GM12878 (cell line): Measurements from ENCODE around the gene CHKA. TPM values are rescaled to one million over a fixed set of nuclear protein-coding genes. Genes with fewer than 3 reads are reported as not detected.

Experiments used
- ATAC-seq: fragments of 200-7000 bp; cut with Tn5 transposase; 3 replicates; pipeline ENCODE4 v1.9.1; 2020; ENCODE audit warnings: mild to moderate bottlenecking, moderate library complexity
- BruUV-seq: library from RNA; stranded (reverse); fragments of 400-500 nt; replicated peaks from 2 replicates; lab custom pipeline; 2021; lab: Mats Ljungman, UMichigan
- CTCF ChIA-PET: fragments of 300-600 bp; sonication (Branson Sonifier 250); formaldehyde crosslinking; extraction: SDS; loops from one replicate; lab custom pipeline; 2021; ENCODE audit warnings: inconsistent platforms; lab: Yijun Ruan, JAX
- POLR2A ChIA-PET: fragments of 350-600 bp; formaldehyde crosslinking; extraction: SDS; loops from one replicate; lab custom pipeline; 2021; ENCODE audit warnings: inconsistent platforms; lab: Charles Lee
- RAD21 ChIA-PET: fragments of 300-600 bp; sonication (Branson Sonifier 250); formaldehyde crosslinking; loops from one replicate; lab custom pipeline; 2023; ENCODE audit warnings: antibody characterized with exemption; ENCODE audit not compliant: unreplicated experiment; lab: Charles Lee
- SMC1A ChIA-PET: fragments of 300-600 bp; sonication (Branson Sonifier 250); formaldehyde crosslinking; loops from one replicate; lab custom pipeline; 2023; ENCODE audit not compliant: unreplicated experiment, uncharacterized antibody; lab: Charles Lee
- DNase-seq: peaks from one replicate; pipeline ENCODE4 v3.0.0-alpha.2; 2011; ENCODE audit warnings: low read depth, low spot score
- FAIRE-seq: peaks from 3 replicates; lab custom pipeline; 2011; peaks lifted over from hg19 to GRCh38; lab: Jason Lieb, UNC
- H2AFZ ChIP-seq: 2 replicates; pipeline ENCODE4 v1.6.0; 2011; ENCODE audit warnings: low read depth, low read length, control low read depth; ENCODE audit not compliant: control insufficient read depth
- H3K27ac ChIP-seq: 2 replicates; pipeline ENCODE4 v1.5.1; 2011; ENCODE audit warnings: control low read depth; ENCODE audit not compliant: control insufficient read depth, insufficient read depth
- H3K27me3 ChIP-seq, 2 experiments: replicated peaks in 1 of 2; 2 replicates each; pipeline versions ENCODE4 v1.6.0 to v1.6.1; 2011; ENCODE audit warnings: low read length in 1 of 2; ENCODE audit not compliant: control insufficient read depth in 2 of 2, insufficient read depth in 2 of 2
- H3K36me3 ChIP-seq, 2 experiments: 2 replicates each; pipeline ENCODE4 v1.5.1; 2011; ENCODE audit warnings: low read length in 1 of 2; ENCODE audit not compliant: control insufficient read depth in 2 of 2, insufficient read depth in 2 of 2
- H3K4me1 ChIP-seq: 2 replicates; pipeline ENCODE4 v1.6.1; 2011; ENCODE audit warnings: mild to moderate bottlenecking, low read length, moderate library complexity, mixed read lengths; ENCODE audit not compliant: control insufficient read depth, insufficient read depth
- H3K4me2 ChIP-seq: 2 replicates; pipeline ENCODE4 v1.6.0; 2011; ENCODE audit warnings: control low read depth; ENCODE audit not compliant: control insufficient read depth, insufficient read depth
- H3K4me3 ChIP-seq: fragments of 200-600 bp; sonication (generic); 2 replicates; pipeline ENCODE4 v1.5.1; 2016
- H3K79me2 ChIP-seq: 2 replicates; pipeline ENCODE4 v1.6.0; 2011; ENCODE audit warnings: low read length; ENCODE audit not compliant: control insufficient read depth, insufficient read depth
- H3K9ac ChIP-seq: 2 replicates; pipeline ENCODE4 v1.8.0; 2011; ENCODE audit warnings: low read length, control low read depth, mixed read lengths; ENCODE audit not compliant: control insufficient read depth, insufficient read depth
- H3K9me3 ChIP-seq: replicated peaks from 3 replicates; pipeline ENCODE4 v1.5.1; 2011; ENCODE audit warnings: mild to moderate bottlenecking, low read length; ENCODE audit not compliant: control insufficient read depth, insufficient read depth
- H4K20me1 ChIP-seq: 2 replicates; pipeline ENCODE4 v1.6.0; 2011; ENCODE audit not compliant: control insufficient read depth, insufficient read depth
- BACH1 ChIP-seq: fragments of 450-650 bp; IDR thresholded peaks from 2 replicates; pipeline ENCODE4 v1.6.1; 2017; ENCODE audit warnings: mild to moderate bottlenecking, borderline replicate concordance
- BCL11A ChIP-seq: IDR thresholded peaks from 2 replicates; pipeline ENCODE4 v1.6.1; 2011; ENCODE audit warnings: low read depth, low read length
- BMI1 ChIP-seq: fragments of 450-650 bp; IDR thresholded peaks from 2 replicates; pipeline ENCODE4 v1.6.1; 2016; ENCODE audit warnings: mild to moderate bottlenecking, moderate library complexity, borderline replicate concordance
- CBFB ChIP-seq: IDR thresholded peaks from 2 replicates; pipeline ENCODE4 v1.6.1; 2016; ENCODE audit warnings: antibody characterized with exemption, low read depth
- CTCF ChIP-seq, 3 experiments: IDR thresholded peaks in 2 of 3; conservative IDR thresholded peaks in 1 of 3; 2 replicates each; pipeline ENCODE4 v1.5.1; 2011; ENCODE audit warnings: low read depth in 3 of 3, low read length in 3 of 3, mild to moderate bottlenecking in 3 of 3, control low read depth in 2 of 3, moderate library complexity in 2 of 3, inconsistent platforms in 1 of 3, mixed read lengths in 1 of 3; ENCODE audit not compliant: control insufficient read depth in 2 of 3, insufficient read depth in 1 of 3; ENCODE audit errors: extremely low read depth in 1 of 3
- GABPA ChIP-seq: IDR thresholded peaks from 2 replicates; pipeline ENCODE4 v1.6.1; 2014; ENCODE audit warnings: antibody characterized with exemption, low read depth, mild to moderate bottlenecking, inconsistent platforms
- LARP7 ChIP-seq: fragments of 450-650 bp; IDR thresholded peaks from 2 replicates; pipeline ENCODE4 v1.6.1; 2017; ENCODE audit warnings: mild to moderate bottlenecking
- PKNOX1 ChIP-seq: fragments of 450-650 bp; IDR thresholded peaks from 2 replicates; pipeline ENCODE4 v1.6.1; 2016; ENCODE audit warnings: mild to moderate bottlenecking
- PML ChIP-seq: IDR thresholded peaks from 2 replicates; pipeline ENCODE4 v1.6.1; 2012; ENCODE audit warnings: low read length, inconsistent platforms
- ZSCAN29 ChIP-seq: fragments of 450-650 bp; IDR thresholded peaks from 2 replicates; pipeline ENCODE4 v1.6.1; 2017; ENCODE audit warnings: mild to moderate bottlenecking, moderate library complexity
- WGBS: methylation state at CpG from one replicate; pipeline ENCODE4 v1.1.6; 2016; ENCODE audit warnings: low lambda C conversion rate; ENCODE audit not compliant: insufficient replicate concordance, insufficient coverage; ENCODE audit errors: missing lambda C conversion rate; 5-methylcytosine and 5-hydroxymethylcytosine counted together
- in situ Hi-C: fragments of 300-500 bp; cut with MboI; formaldehyde crosslinking; loops from 9 replicates; pipeline ENCODE4 v1.14.3; 2018; ENCODE audit warnings: mixed read lengths
- intact Hi-C: fragments of 100-400 bp; cut with micrococcal nuclease; formaldehyde crosslinking; loops from one replicate; pipeline ENCODE4 v1.14.2; 2022; ENCODE audit not compliant: unreplicated experiment
- polyA plus RNA-seq, 11 experiments: library from polyadenylated mRNA; depleted of rRNA in 4 of 11; unstranded in 6 of 11; stranded (reverse) in 5 of 11; fragments of >200 nt; fragmentation: Nextera tagmentation in 4 of 11; fragmentation: Illumina TruSeq in 1 of 11; extraction: Ambion mirVana in 4 of 11; extraction: Trizol in 1 of 11; gene quantifications; 1 replicate in 1 of 11; 2 replicates in 10 of 11; pipeline versions ENCODE4 v1.2.1 to v1.2.3, GENCODE V29; 2011 to 2016; ENCODE audit warnings: inconsistent platforms in 2 of 11, missing spikeins in 2 of 11, low read depth in 1 of 11
- total RNA-seq, 4 experiments: library from RNA; depleted of rRNA in 3 of 4; stranded (reverse); fragments of >200 nt in 3 of 4; fragmentation: Illumina TruSeq in 1 of 4; extraction: Trizol in 1 of 4; gene quantifications; 2 replicates each; pipeline versions ENCODE4 v1.2.1 to v1.2.3, GENCODE V29; 2013 to 2021
- TF ChIP-seq, protein P1 (sequence below): fragments of 450-650 bp; IDR thresholded peaks from 2 replicates; pipeline ENCODE4 v1.6.1; 2017; ENCODE audit warnings: low read depth, mild to moderate bottlenecking, moderate library complexity

CHKA gene
- total and polyA plus RNA-seq, 10 of the 15 experiments (the other 5 are each of a cell fraction or from before 2014, with no cell fraction given): 5.2 to 29.2 (median 21.2) TPM

- no peak for FAIRE-seq
- H3K4me1 ChIP-seq: peaks cover 14% of the 10 kb centered on the region
- ChIA-PET POLR2A (interaction anchor here (0.6 to 1.7 kb wide), 4 partner anchors 8 to 994 kb away, joined by 3 to 9 read pairs (median 4); partner anchors contain the start of gene TCIRG1), CTCF (interaction anchor here (1.0 to 1.8 kb wide), 3 partner anchors 10 to 180 kb away, joined by 3 to 4 read pairs (median 4); partner anchors contain the start of gene ALDH3B1), RAD21 (interaction anchor here (2.3 kb wide), 1 partner anchor 88 kb away, joined by 6 read pairs; no protein-coding TSS in a partner anchor), SMC1A (interaction anchor here (0.6 to 1.5 kb wide), 4 partner anchors 8 to 46 kb away, joined by 3 to 4 read pairs (median 4); partner anchors contain the start of gene TCIRG1)
- no TSS peak for BruUV-seq
- no peaks in the 10 kb centered on the region for H3K27me3 ChIP-seq
- no peaks in the 10 kb centered on the region for H3K9me3 ChIP-seq
- in situ Hi-C loops (no loop called here), intact Hi-C loops (loop anchor here (5.0 kb wide), 1 partner anchor 86 kb away; no protein-coding TSS in a partner anchor)
- no peaks in the 10 kb centered on the region for H4K20me1 ChIP-seq
- peak; percentile 14 for ATAC-seq
- WGBS: 6% methylated on average over 10 of the region's 10 CpGs
- TF ChIP-seq CTCF (IDR thresholded peaks at IDR 0.05 in 2 of 3, conservative IDR thresholded peaks at IDR 0.05 in 1 of 3; ENCODE audit: control insufficient read depth in 2 of 3, extremely low read depth in 1 of 3, insufficient read depth in 1 of 3, low read depth in 3 of 3, low read length in 3 of 3) (no peak), BCL11A (no peak), PKNOX1 (no peak), PML (no peak), GABPA (no peak), CBFB (no peak), BMI1 (no peak), BACH1 (no peak), LARP7 (no peak), ZSCAN29 (no peak)
- TF ChIP-seq, protein P1, sequence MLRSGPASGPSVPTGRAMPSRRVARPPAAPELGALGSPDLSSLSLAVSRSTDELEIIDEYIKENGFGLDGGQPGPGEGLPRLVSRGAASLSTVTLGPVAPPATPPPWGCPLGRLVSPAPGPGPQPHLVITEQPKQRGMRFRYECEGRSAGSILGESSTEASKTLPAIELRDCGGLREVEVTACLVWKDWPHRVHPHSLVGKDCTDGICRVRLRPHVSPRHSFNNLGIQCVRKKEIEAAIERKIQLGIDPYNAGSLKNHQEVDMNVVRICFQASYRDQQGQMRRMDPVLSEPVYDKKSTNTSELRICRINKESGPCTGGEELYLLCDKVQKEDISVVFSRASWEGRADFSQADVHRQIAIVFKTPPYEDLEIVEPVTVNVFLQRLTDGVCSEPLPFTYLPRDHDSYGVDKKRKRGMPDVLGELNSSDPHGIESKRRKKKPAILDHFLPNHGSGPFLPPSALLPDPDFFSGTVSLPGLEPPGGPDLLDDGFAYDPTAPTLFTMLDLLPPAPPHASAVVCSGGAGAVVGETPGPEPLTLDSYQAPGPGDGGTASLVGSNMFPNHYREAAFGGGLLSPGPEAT: no peak
- H3K4me3 ChIP-seq: peak overlapping the region; percentile 89
- H3K36me3 ChIP-seq: peaks cover 3 to 12% of the 10 kb centered on the region in 2 experiments; a peak in 3 of 4 replicates
- H3K4me2 ChIP-seq: peak overlapping the region; percentile 89
- DNase-seq: no peak
- H3K27ac ChIP-seq: peak overlapping the region; percentile 81
- peak overlapping the region; percentile 95 for H2AFZ ChIP-seq
- peak overlapping the region; percentile 99 for H3K9ac ChIP-seq
- H3K79me2 ChIP-seq: peaks cover 18% of the 10 kb centered on the region
Measured at GRCh38 chr11:68031144-68031464, 90.1 kb downstream of the CHKA start.
